GM12892 (cell line): ENCODE results near the gene MTMR1. TPM values are rescaled to one million over a fixed set of nuclear protein-coding genes. Genes with fewer than 3 reads are reported as not detected.

Experiments
- DNase-seq: peaks from one replicate; pipeline ENCODE4 v3.0.0; 2011; ENCODE audit not compliant: insufficient read length
- FAIRE-seq: peaks from 2 replicates; lab custom pipeline; 2011; peaks lifted over from hg19 to GRCh38; lab: Jason Lieb, UNC
- POLR2A ChIP-seq: IDR thresholded peaks from 2 replicates; pipeline ENCODE4 v1.6.1; 2011; ENCODE audit warnings: low read depth, low read length, control low read depth
- POLR2AphosphoS5 ChIP-seq: IDR thresholded peaks from 2 replicates; pipeline ENCODE4 v1.6.1; 2011; ENCODE audit warnings: low read depth, low read length, control low read depth
- TAF1 ChIP-seq: IDR thresholded peaks from 2 replicates; pipeline ENCODE4 v1.6.1; 2011; ENCODE audit warnings: low read depth, mild to moderate bottlenecking, control low read depth, low read length, borderline replicate concordance
- polyA plus RNA-seq: library from polyadenylated mRNA; unstranded; fragments of >200 nt; gene quantifications from one replicate; pipeline ENCODE4 v1.2.1, GENCODE V29; 2012; ENCODE audit warnings: missing spikeins, inconsistent platforms; ENCODE audit not compliant: missing spikeins

The MTMR1 gene
- 17.7 TPM for polyA plus RNA-seq

GRCh38 chrX:150692831-150693724 is at the start of gene MTMR1:
Gene MTMR1, plus strand, starts transcription at chrX:150693396. Its CDS starts 135 bp downstream, at chrX:150693531.
- DNase-seq: peak; percentile 45
- FAIRE-seq: peak; percentile 36
- TF ChIP-seq POLR2A (peak; percentile 57), POLR2AphosphoS5 (0 out of 2 replicates have a peak, but pooled peaks have one; percentile 28), TAF1 (peak; percentile 67; the same call in 1 of the 2 replicates)

GRCh38 chrX:150643958-150644357 is 49.2 kb upstream of the MTMR1 start:
- DNase-seq: no peak
- TF ChIP-seq POLR2A: no peak
- no peak for TF ChIP-seq POLR2AphosphoS5
- no peak for TF ChIP-seq TAF1
- FAIRE-seq: no peak

- TF ChIP-seq POLR2AphosphoS5: no peak
- no peak for TF ChIP-seq TAF1
- TF ChIP-seq POLR2A: no peak
- no peak for FAIRE-seq
- no peak for DNase-seq
Observed at GRCh38 chrX:150644422-150644821, 48.8 kb upstream of the MTMR1 start.

GRCh38 chrX:150647331-150647730 is 45.9 kb upstream of the MTMR1 start:
- FAIRE-seq: no peak
- TF ChIP-seq TAF1: no peak
- no peak for TF ChIP-seq POLR2A
- TF ChIP-seq POLR2AphosphoS5: no peak
- no peak for DNase-seq

- DNase-seq: no peak
- TF ChIP-seq POLR2AphosphoS5 (no peak), TAF1 (no peak), POLR2A (no peak)
- no peak for FAIRE-seq
Observed at GRCh38 chrX:150648296-150648940, 44.8 kb upstream of the MTMR1 start.

- FAIRE-seq (peak; percentile 17), DNase-seq (no peak)
- TF ChIP-seq POLR2AphosphoS5 (no peak), POLR2A (no peak), TAF1 (no peak)
Observed at GRCh38 chrX:150649096-150649870, 43.9 kb upstream of the MTMR1 start.

- FAIRE-seq: no peak
- DNase-seq: no peak
- TF ChIP-seq POLR2A: no peak
- no peak for TF ChIP-seq POLR2AphosphoS5
- TF ChIP-seq TAF1: no peak
Observed at GRCh38 chrX:150651906-150652305, 41.3 kb upstream of the MTMR1 start.

GRCh38 chrX:150655788-150656187 is 37.4 kb upstream of the MTMR1 start:
- no peak for TF ChIP-seq POLR2A
- TF ChIP-seq POLR2AphosphoS5: no peak
- no peak for TF ChIP-seq TAF1
- no peak for FAIRE-seq
- DNase-seq: no peak

GRCh38 chrX:150663073-150663472 is 30.1 kb upstream of the MTMR1 start:
- TF ChIP-seq TAF1: no peak
- TF ChIP-seq POLR2A: no peak
- TF ChIP-seq POLR2AphosphoS5: no peak
- FAIRE-seq: no peak
- DNase-seq: no peak

- no peak for TF ChIP-seq POLR2A
- no peak for TF ChIP-seq POLR2AphosphoS5
- no peak for TF ChIP-seq TAF1
- DNase-seq (no peak), FAIRE-seq (no peak)
Observed at GRCh38 chrX:150664290-150664689, 28.9 kb upstream of the MTMR1 start.

GRCh38 chrX:150676221-150676620 is 17.0 kb upstream of the MTMR1 start:
- FAIRE-seq: no peak
- TF ChIP-seq POLR2AphosphoS5 (no peak), POLR2A (no peak), TAF1 (no peak)
- no peak for DNase-seq

GRCh38 chrX:150680974-150681373 is 12.2 kb upstream of the MTMR1 start:
- FAIRE-seq: no peak
- TF ChIP-seq TAF1 (no peak), POLR2AphosphoS5 (no peak), POLR2A (no peak)
- no peak for DNase-seq
